ENCODE data around the gene F8. TPM values are rescaled to one million over a fixed set of nuclear protein-coding genes. Genes with fewer than 3 reads are reported as not detected.

Gene F8
- total and polyA plus RNA-seq, 2 experiments from 2014 or later, result 4.1 to 5.5 TPM

GRCh38 chrX:154834562-154834961, 188.0 kb downstream of the F8 start, which contains the start of gene SMIM9:
TSS of gene SMIM9 (minus strand) at chrX:154834662. CDS start at chrX:154830856, 3,806 bp downstream.
- Histone ChIP-seq H3K9me3 (ENCODE audit: low read depth) (no peaks in the 10 kb centered on the region), H3K4me1 (ENCODE audit: insufficient read depth) (no peaks in the 10 kb centered on the region), H3K9me2 (ENCODE audit: insufficient read depth) (no peaks in the 10 kb centered on the region), H3K9ac (no peak within 1 kb of the TSS), H3F3A (ENCODE audit: insufficient read depth) (no peaks in the 10 kb centered on the region), H2AFZ (no peak within 1 kb of the TSS), H3K27ac (no peak within 1 kb of the TSS), H4K20me1 (ENCODE audit: insufficient read depth) (no peaks in the 10 kb centered on the region), H3K27me3 (replicated peaks; ENCODE audit: insufficient read depth) (no peaks in the 10 kb centered on the region), H3K4me2 (ENCODE audit: unreplicated experiment) (no peak within 1 kb of the TSS), H3K79me2 (ENCODE audit: insufficient read depth) (no peaks in the 10 kb centered on the region), H3K36me3 (ENCODE audit: low read depth) (no peaks in the 10 kb centered on the region), H3K4me3 (no peak within 1 kb of the TSS)
- in situ Hi-C loops (cut with MboI), result loop anchor here (25.0 kb wide), 1 partner anchor 247 kb away; the partner anchor contains the start of gene CTAG1A
- no peak for DNase-seq
- whole genome bisulfite sequencing, 2 experiments (ENCODE audit: low coverage in 1 of 2, low lambda C conversion rate in 2 of 2, missing lambda C conversion rate in 2 of 2), result 31 to 56% methylated on average over 3 of the region's 3 CpGs
- no peak for TF ChIP-seq EZH2phosphoT487 (IDR thresholded peaks at IDR 0.05; ENCODE audit: insufficient read depth, low read depth)
- no peak for TF ChIP-seq EZH2 (IDR thresholded peaks at IDR 0.05; ENCODE audit: insufficient read depth, poor library complexity, severe bottlenecking)

- no peaks in the 10 kb centered on the region for H3K79me2 ChIP-seq (ENCODE audit: insufficient read depth)
- H3K4me2 ChIP-seq (ENCODE audit: unreplicated experiment), result no peak overlapping the region
- no peak overlapping the region for H2AFZ ChIP-seq
- DNase-seq, result no peak
- H3K27me3 ChIP-seq (replicated peaks; ENCODE audit: insufficient read depth), result no peaks in the 10 kb centered on the region
- no peaks in the 10 kb centered on the region for H3K9me2 ChIP-seq (ENCODE audit: insufficient read depth)
- no peak overlapping the region for H3K4me3 ChIP-seq
- H3K36me3 ChIP-seq (ENCODE audit: low read depth), result no peaks in the 10 kb centered on the region
- no peaks in the 10 kb centered on the region for H3K4me1 ChIP-seq (ENCODE audit: insufficient read depth)
- no peaks in the 10 kb centered on the region for H3K9me3 ChIP-seq (ENCODE audit: low read depth)
- in situ Hi-C loops (cut with MboI), result loop anchor here (25.0 kb wide), 1 partner anchor 247 kb away; the partner anchor contains the start of gene CTAG1A
- WGBS, 2 experiments (ENCODE audit: low coverage in 1 of 2, low lambda C conversion rate in 2 of 2, missing lambda C conversion rate in 2 of 2), result 62 to 66% methylated on average over 3 of the region's 3 CpGs
- H3K27ac ChIP-seq, result no peak overlapping the region
- H3K9ac ChIP-seq, result no peak overlapping the region
- H3F3A ChIP-seq (ENCODE audit: insufficient read depth), result no peaks in the 10 kb centered on the region
- H4K20me1 ChIP-seq (ENCODE audit: insufficient read depth), result no peaks in the 10 kb centered on the region
- TF ChIP-seq EZH2 (IDR thresholded peaks at IDR 0.05; ENCODE audit: insufficient read depth, poor library complexity, severe bottlenecking) (no peak), EZH2phosphoT487 (IDR thresholded peaks at IDR 0.05; ENCODE audit: insufficient read depth, low read depth) (no peak)
These were observed 188.7 kb downstream of the F8 start for GRCh38 chrX:154833746-154834274.

- Histone ChIP-seq H3K9me3 (ENCODE audit: low read depth) (no peaks in the 10 kb centered on the region), H3K79me2 (ENCODE audit: insufficient read depth) (no peaks in the 10 kb centered on the region), H3F3A (ENCODE audit: insufficient read depth) (no peaks in the 10 kb centered on the region), H2AFZ (no peak overlapping the region), H4K20me1 (ENCODE audit: insufficient read depth) (no peaks in the 10 kb centered on the region), H3K27me3 (replicated peaks; ENCODE audit: insufficient read depth) (no peaks in the 10 kb centered on the region), H3K4me2 (ENCODE audit: unreplicated experiment) (no peak overlapping the region), H3K27ac (no peak overlapping the region), H3K9me2 (ENCODE audit: insufficient read depth) (no peaks in the 10 kb centered on the region), H3K36me3 (ENCODE audit: low read depth) (no peaks in the 10 kb centered on the region), H3K9ac (no peak overlapping the region), H3K4me3 (no peak overlapping the region), H3K4me1 (ENCODE audit: insufficient read depth) (no peaks in the 10 kb centered on the region)
- TF ChIP-seq EZH2phosphoT487 (IDR thresholded peaks at IDR 0.05; ENCODE audit: insufficient read depth, low read depth) (no peak), EZH2 (IDR thresholded peaks at IDR 0.05; ENCODE audit: insufficient read depth, poor library complexity, severe bottlenecking) (no peak)
- DNase-seq, result no peak
- in situ Hi-C loops (cut with MboI), result loop anchor here (25.0 kb wide), 1 partner anchor 243 kb away; the partner anchor contains the start of gene CTAG1A
- 0 to 9% methylated on average over 1 of the region's 1 CpG for WGBS, 2 experiments (ENCODE audit: low coverage in 1 of 2, low lambda C conversion rate in 2 of 2, missing lambda C conversion rate in 2 of 2)
These were observed 192.5 kb downstream of the F8 start for GRCh38 chrX:154829926-154830442.

- no peak overlapping the region for H3K9ac ChIP-seq
- in situ Hi-C loops (cut with MboI), result loop anchor here (25.0 kb wide), 1 partner anchor 242 kb away; the partner anchor contains the start of gene CTAG1A
- H2AFZ ChIP-seq, result no peak overlapping the region
- no peaks in the 10 kb centered on the region for H3K4me1 ChIP-seq (ENCODE audit: insufficient read depth)
- no peaks in the 10 kb centered on the region for H3K9me3 ChIP-seq (ENCODE audit: low read depth)
- H3K9me2 ChIP-seq (ENCODE audit: insufficient read depth), result no peaks in the 10 kb centered on the region
- H3K79me2 ChIP-seq (ENCODE audit: insufficient read depth), result no peaks in the 10 kb centered on the region
- no peak for DNase-seq
- H3K4me3 ChIP-seq, result no peak overlapping the region
- no peaks in the 10 kb centered on the region for H3K36me3 ChIP-seq (ENCODE audit: low read depth)
- no peaks in the 10 kb centered on the region for H3K27me3 ChIP-seq (replicated peaks; ENCODE audit: insufficient read depth)
- no peak for TF ChIP-seq EZH2phosphoT487 (IDR thresholded peaks at IDR 0.05; ENCODE audit: insufficient read depth, low read depth)
- no peak overlapping the region for H3K4me2 ChIP-seq (ENCODE audit: unreplicated experiment)
- H3F3A ChIP-seq (ENCODE audit: insufficient read depth), result no peaks in the 10 kb centered on the region
- H3K27ac ChIP-seq, result no peak overlapping the region
- H4K20me1 ChIP-seq (ENCODE audit: insufficient read depth), result no peaks in the 10 kb centered on the region
These were observed 193.4 kb downstream of the F8 start for GRCh38 chrX:154829134-154829533.
